ENCODE results near the gene CLIP4. TPM values are rescaled to one million over a fixed set of nuclear protein-coding genes. Genes with fewer than 3 reads are reported as not detected.

CLIP4 gene
- total and polyA plus RNA-seq, 2 of the 13 experiments (the other 11 are each of a cell fraction or from before 2014, with no cell fraction given), result 0.46 to 0.49 TPM

DNA sequence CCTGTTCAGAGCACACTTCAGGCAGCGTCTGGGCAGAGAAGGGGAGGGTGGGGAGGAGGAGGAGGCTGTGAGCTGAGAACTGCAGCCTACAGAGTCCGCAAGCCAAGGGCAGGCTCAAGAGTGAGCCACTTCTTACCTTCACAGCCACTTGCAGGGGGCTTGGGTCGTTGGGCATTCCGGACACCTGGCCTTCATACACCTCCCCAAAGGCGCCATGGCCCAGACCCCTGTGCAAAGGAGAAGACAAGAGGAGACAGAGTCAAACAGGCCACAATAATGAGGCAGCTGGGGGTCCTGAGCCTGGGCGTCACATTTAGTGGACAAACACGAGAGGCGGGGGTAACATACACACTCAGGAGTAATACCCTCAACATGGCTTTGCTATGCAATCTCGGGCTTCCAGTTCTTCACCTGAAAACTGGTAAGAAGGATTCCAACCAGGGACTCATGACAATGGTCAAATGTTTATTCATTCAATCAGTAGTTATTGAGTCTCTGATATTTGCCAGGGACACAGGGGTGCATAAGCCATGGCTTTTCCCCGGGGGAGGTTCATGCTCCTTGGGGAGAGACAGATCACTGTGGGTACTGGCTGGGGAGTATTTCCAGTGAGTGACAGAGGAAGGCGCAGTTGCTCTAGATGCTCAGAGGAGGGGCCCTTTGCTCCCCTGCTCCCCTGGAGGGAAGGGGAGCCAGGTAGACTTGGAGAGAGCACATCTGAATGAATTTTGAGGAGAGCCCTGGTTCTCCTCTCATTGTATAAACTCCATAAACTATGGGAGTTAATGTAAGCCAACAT, 107.4 kb downstream of the CLIP4 start:
- in situ Hi-C loops (cut with HindIII; ENCODE audit: extremely low pct_ligation_motif_present, low pct_unique_long_range_greater_than_20kb), result no loop called here

GRCh38 chr2:29223257-29223656, 108.0 kb downstream of the CLIP4 start:
- no peak for DNase-seq (ENCODE audit: low spot score)
- no peak for TF ChIP-seq MBD4 (IDR thresholded peaks at IDR 0.05; ENCODE audit: borderline replicate concordance, low read length)
- no peak overlapping the region for H3K27ac ChIP-seq (ENCODE audit: extremely low read length, insufficient read depth, low read length)
- CTCF ChIA-PET (ENCODE audit: low intra/inter-chr PET ratio, low total read pairs), result no interaction called here
- H3K4me1 ChIP-seq (ENCODE audit: insufficient read depth, low read length), result no peaks in the 10 kb centered on the region
- peaks cover 6 to 50% of the 10 kb centered on the region in 2 experiments; a peak in 3 of 5 replicates for H3K27me3 ChIP-seq (ENCODE audit: control insufficient read depth in 1 of 2, insufficient read depth in 2 of 2, low read length in 2 of 2)
- no peaks in the 10 kb centered on the region for H3K9me3 ChIP-seq (ENCODE audit: low read length)
- no peak overlapping the region for H3K9ac ChIP-seq (ENCODE audit: insufficient read depth, low read depth, low read length)
- no peaks in the 10 kb centered on the region for H3K36me3 ChIP-seq (replicated peaks in 1 of 2; ENCODE audit: control insufficient read depth in 1 of 2, insufficient read depth in 2 of 2, low read length in 2 of 2)
- POLR2A ChIA-PET, result no interaction called here
- ATAC-seq, result no peak
- intact Hi-C loops (cut with micrococcal nuclease; ENCODE audit: unreplicated experiment), result no loop called here
- in situ Hi-C loops (cut with HindIII; ENCODE audit: extremely low pct_ligation_motif_present, low pct_unique_long_range_greater_than_20kb), result no loop called here
- H3K4me2 ChIP-seq (ENCODE audit: low read depth, low read length), result no peak overlapping the region
- no TSS peak for BruUV-seq (replicated peaks)
- no peak overlapping the region for H2AFZ ChIP-seq (ENCODE audit: low read length)
- no peak for FAIRE-seq
- WGBS (ENCODE audit: low lambda C conversion rate), result 43% methylated on average over 7 of the region's 11 CpGs
- no peaks in the 10 kb centered on the region for H4K20me1 ChIP-seq (ENCODE audit: insufficient read depth, low read length)
- H3K79me2 ChIP-seq (ENCODE audit: insufficient read depth, low read length), result no peaks in the 10 kb centered on the region
- no peak overlapping the region for H3K4me3 ChIP-seq (replicated peaks in 1 of 3; ENCODE audit: insufficient read depth in 1 of 3, low read depth in 2 of 3, low read length in 3 of 3)

More for the DNA sequence above, 107.4 kb downstream of the CLIP4 start:
- no TSS peak for BruUV-seq (replicated peaks)
- Histone ChIP-seq H3K9me3 (ENCODE audit: low read length) (no peaks in the 10 kb centered on the region), H3K4me1 (ENCODE audit: insufficient read depth, low read length) (no peaks in the 10 kb centered on the region), H4K20me1 (ENCODE audit: insufficient read depth, low read length) (no peaks in the 10 kb centered on the region), H3K9ac (ENCODE audit: insufficient read depth, low read depth, low read length) (no peak overlapping the region), H2AFZ (ENCODE audit: low read length) (no peak overlapping the region), H3K4me2 (ENCODE audit: low read depth, low read length) (no peak overlapping the region), H3K36me3 (replicated peaks in 1 of 2; ENCODE audit: control insufficient read depth in 1 of 2, insufficient read depth in 2 of 2, low read length in 2 of 2) (no peaks in the 10 kb centered on the region), H3K4me3 (replicated peaks in 1 of 3; ENCODE audit: insufficient read depth in 1 of 3, low read depth in 2 of 3, low read length in 3 of 3) (no peak overlapping the region), H3K27ac (ENCODE audit: extremely low read length, insufficient read depth, low read length) (no peak overlapping the region), H3K79me2 (ENCODE audit: insufficient read depth, low read length) (no peaks in the 10 kb centered on the region), H3K27me3 (ENCODE audit: control insufficient read depth in 1 of 2, insufficient read depth in 2 of 2, low read length in 2 of 2) (peaks cover 4 to 44% of the 10 kb centered on the region in 2 experiments; a peak in 3 of 5 replicates)
- CTCF ChIA-PET (ENCODE audit: low intra/inter-chr PET ratio, low total read pairs), result no interaction called here
- DNase-seq (ENCODE audit: low spot score) (no peak), FAIRE-seq (no peak), ATAC-seq (no peak)
- WGBS (ENCODE audit: low lambda C conversion rate), result 12% methylated on average over 8 of the region's 11 CpGs
- POLR2A ChIA-PET, result no interaction called here
- intact Hi-C loops (cut with micrococcal nuclease; ENCODE audit: unreplicated experiment), result no loop called here
- TF ChIP-seq ZNF180 (CRISPR knock-in tag; IDR thresholded peaks at IDR 0.05; ENCODE audit: borderline replicate concordance, low read depth) (no peak), ZNF20 (CRISPR knock-in tag; IDR thresholded peaks at IDR 0.05) (no peak), PHF20 (CRISPR knock-in tag; IDR thresholded peaks at IDR 0.05) (no peak), PHF21A (CRISPR knock-in tag; IDR thresholded peaks at IDR 0.05) (no peak), CBX5 (CRISPR knock-in tag; IDR thresholded peaks at IDR 0.05; ENCODE audit: borderline replicate concordance) (no peak), ZNF782 (CRISPR knock-in tag; IDR thresholded peaks at IDR 0.05; ENCODE audit: borderline replicate concordance) (no peak), JUND (CRISPR knock-in tag; IDR thresholded peaks at IDR 0.05) (no peak), TEAD3 (CRISPR knock-in tag; optimal IDR thresholded peaks at IDR 0.05; ENCODE audit: borderline replicate concordance) (no peak)
